ENCODE measurements around the gene MGAT1. TPM values are rescaled to one million over a fixed set of nuclear protein-coding genes. Genes with fewer than 3 reads are reported as not detected.

MGAT1 gene
- total and polyA plus RNA-seq, 2 of the 8 experiments (the other 6 are each of a cell fraction or from before 2014, with no cell fraction given), result 66.8 to 77.0 TPM

- TF ChIP-seq RXRA (IDR thresholded peaks at IDR 0.05; ENCODE audit: insufficient read depth, low read depth, low read length) (no peak), FOSL1 (IDR thresholded peaks at IDR 0.05; ENCODE audit: insufficient read depth, low read depth, low read length) (no peak), CBX8 (IDR thresholded peaks at IDR 0.05; ENCODE audit: borderline replicate concordance, low read depth, low read length) (no peak), E2F6 (IDR thresholded peaks at IDR 0.05) (no peak), BACH1 (IDR thresholded peaks at IDR 0.05; ENCODE audit: low read length) (no peak), GTF2F1 (IDR thresholded peaks at IDR 0.05; ENCODE audit: borderline replicate concordance, low read depth, low read length) (no peak), JUND (IDR thresholded peaks at IDR 0.05; ENCODE audit: low read length) (no peak), NRF1 (IDR thresholded peaks at IDR 0.05; ENCODE audit: low read depth, low read length) (no peak), KDM5A (IDR thresholded peaks at IDR 0.05; ENCODE audit: low read length) (no peak)
Measured at GRCh38 chr5:180786531-180787398, 15.8 kb downstream of the MGAT1 start (continued).
